ENCODE results near the gene KDM3A.

KDM3A gene, protein sequence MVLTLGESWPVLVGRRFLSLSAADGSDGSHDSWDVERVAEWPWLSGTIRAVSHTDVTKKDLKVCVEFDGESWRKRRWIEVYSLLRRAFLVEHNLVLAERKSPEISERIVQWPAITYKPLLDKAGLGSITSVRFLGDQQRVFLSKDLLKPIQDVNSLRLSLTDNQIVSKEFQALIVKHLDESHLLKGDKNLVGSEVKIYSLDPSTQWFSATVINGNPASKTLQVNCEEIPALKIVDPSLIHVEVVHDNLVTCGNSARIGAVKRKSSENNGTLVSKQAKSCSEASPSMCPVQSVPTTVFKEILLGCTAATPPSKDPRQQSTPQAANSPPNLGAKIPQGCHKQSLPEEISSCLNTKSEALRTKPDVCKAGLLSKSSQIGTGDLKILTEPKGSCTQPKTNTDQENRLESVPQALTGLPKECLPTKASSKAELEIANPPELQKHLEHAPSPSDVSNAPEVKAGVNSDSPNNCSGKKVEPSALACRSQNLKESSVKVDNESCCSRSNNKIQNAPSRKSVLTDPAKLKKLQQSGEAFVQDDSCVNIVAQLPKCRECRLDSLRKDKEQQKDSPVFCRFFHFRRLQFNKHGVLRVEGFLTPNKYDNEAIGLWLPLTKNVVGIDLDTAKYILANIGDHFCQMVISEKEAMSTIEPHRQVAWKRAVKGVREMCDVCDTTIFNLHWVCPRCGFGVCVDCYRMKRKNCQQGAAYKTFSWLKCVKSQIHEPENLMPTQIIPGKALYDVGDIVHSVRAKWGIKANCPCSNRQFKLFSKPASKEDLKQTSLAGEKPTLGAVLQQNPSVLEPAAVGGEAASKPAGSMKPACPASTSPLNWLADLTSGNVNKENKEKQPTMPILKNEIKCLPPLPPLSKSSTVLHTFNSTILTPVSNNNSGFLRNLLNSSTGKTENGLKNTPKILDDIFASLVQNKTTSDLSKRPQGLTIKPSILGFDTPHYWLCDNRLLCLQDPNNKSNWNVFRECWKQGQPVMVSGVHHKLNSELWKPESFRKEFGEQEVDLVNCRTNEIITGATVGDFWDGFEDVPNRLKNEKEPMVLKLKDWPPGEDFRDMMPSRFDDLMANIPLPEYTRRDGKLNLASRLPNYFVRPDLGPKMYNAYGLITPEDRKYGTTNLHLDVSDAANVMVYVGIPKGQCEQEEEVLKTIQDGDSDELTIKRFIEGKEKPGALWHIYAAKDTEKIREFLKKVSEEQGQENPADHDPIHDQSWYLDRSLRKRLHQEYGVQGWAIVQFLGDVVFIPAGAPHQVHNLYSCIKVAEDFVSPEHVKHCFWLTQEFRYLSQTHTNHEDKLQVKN (N-terminal part only)

GRCh38 chr2:86440631-86441391 is at the start of gene KDM3A:
Gene KDM3A (plus strand): TSS chr2:86441371. CDS start chr2:86442048, 677 bp downstream.
- peak within 1 kb of the TSS; percentile 45 for H3K4me3 ChIP-seq
- H3K27me3 ChIP-seq (ENCODE audit: low read depth): no peaks in the 10 kb centered on the region
- peaks cover 11% of the 10 kb centered on the region for H3K9me3 ChIP-seq
- peak; percentile 97 to 100 for DNase-seq (ENCODE audit: low spot score in 2 of 2)
- H3K36me3 ChIP-seq (replicated peaks): peaks cover 11% of the 10 kb centered on the region; the same call in 1 of the 2 replicates
- H3K4me1 ChIP-seq: peaks cover 8% of the 10 kb centered on the region
- in situ Hi-C loops (cut with MboI; ENCODE audit: low sequenced_read_pairs): loop anchor here (10.0 kb wide), 1 partner anchor 246 kb away; the partner anchor contains the start of genes IMMT and MRPL35

DNA sequence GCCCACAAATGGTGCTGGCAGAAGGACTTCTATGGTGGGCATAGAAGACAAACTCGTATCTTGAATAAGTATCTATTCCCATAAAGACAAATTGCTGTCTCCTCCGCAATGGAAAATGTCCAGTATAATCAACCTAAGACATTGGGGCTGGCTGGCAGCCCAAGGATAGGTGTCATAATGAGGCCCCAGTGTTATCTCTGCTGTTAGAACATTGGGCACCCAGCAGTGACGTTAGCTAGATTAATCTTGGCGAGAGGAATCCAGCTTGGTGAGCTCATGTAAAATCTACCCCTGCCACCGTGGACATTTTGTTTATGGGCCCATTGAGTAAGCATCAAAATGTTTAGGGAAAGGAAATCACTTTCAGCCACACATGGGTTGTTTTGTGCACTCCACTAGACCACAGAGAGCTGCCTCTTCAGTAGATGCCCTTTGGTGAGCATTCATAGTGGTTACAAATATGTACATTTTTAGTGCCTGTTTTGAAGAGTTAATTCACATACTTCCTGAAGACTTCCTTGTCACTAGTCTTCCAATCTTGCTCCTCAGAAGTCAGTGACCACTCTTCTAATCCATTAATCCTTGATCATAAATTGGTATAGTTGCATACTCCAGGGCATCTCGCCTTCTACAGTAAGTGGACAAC is 48.2 kb upstream of the KDM3A start:
- Histone ChIP-seq H3K9me3 (no peaks in the 10 kb centered on the region), H3K27me3 (ENCODE audit: low read depth) (no peaks in the 10 kb centered on the region), H3K4me3 (no peak overlapping the region), H3K4me1 (peaks cover 7% of the 10 kb centered on the region), H3K36me3 (replicated peaks) (no peaks in the 10 kb centered on the region)
- in situ Hi-C loops (cut with MboI; ENCODE audit: low sequenced_read_pairs): no loop called here
- DNase-seq (ENCODE audit: low spot score in 2 of 2): no peak

GRCh38 chr2:86393521-86394491 is 47.4 kb upstream of the KDM3A start:
- H3K4me3 ChIP-seq: no peak overlapping the region

GRCh38 chr2:86396291-86396785 is 44.8 kb upstream of the KDM3A start:
- Histone ChIP-seq H3K4me1 (peaks cover 7% of the 10 kb centered on the region), H3K27me3 (ENCODE audit: low read depth) (no peaks in the 10 kb centered on the region), H3K9me3 (no peaks in the 10 kb centered on the region), H3K4me3 (no peak overlapping the region), H3K36me3 (replicated peaks) (no peaks in the 10 kb centered on the region)
- peak; percentile 9 to 23 for DNase-seq (ENCODE audit: low spot score in 2 of 2)
- in situ Hi-C loops (cut with MboI; ENCODE audit: low sequenced_read_pairs): no loop called here

More at GRCh38 chr2:86393521-86394491, 47.4 kb upstream of the KDM3A start:
- Histone ChIP-seq H3K27me3 (ENCODE audit: low read depth) (no peaks in the 10 kb centered on the region), H3K4me1 (peaks cover 7% of the 10 kb centered on the region), H3K36me3 (replicated peaks) (no peaks in the 10 kb centered on the region), H3K9me3 (no peaks in the 10 kb centered on the region)
- in situ Hi-C loops (cut with MboI; ENCODE audit: low sequenced_read_pairs): no loop called here
- no peak for DNase-seq (ENCODE audit: low spot score in 2 of 2)

GRCh38 chr2:86397986-86398385 is 43.2 kb upstream of the KDM3A start:
- no peak overlapping the region for H3K4me3 ChIP-seq
- H3K27me3 ChIP-seq (ENCODE audit: low read depth): no peaks in the 10 kb centered on the region
- H3K9me3 ChIP-seq: no peaks in the 10 kb centered on the region
- H3K36me3 ChIP-seq (replicated peaks): no peaks in the 10 kb centered on the region
- in situ Hi-C loops (cut with MboI; ENCODE audit: low sequenced_read_pairs): no loop called here
- H3K4me1 ChIP-seq: peaks cover 7% of the 10 kb centered on the region
- DNase-seq (ENCODE audit: low spot score in 2 of 2): no peak

DNA sequence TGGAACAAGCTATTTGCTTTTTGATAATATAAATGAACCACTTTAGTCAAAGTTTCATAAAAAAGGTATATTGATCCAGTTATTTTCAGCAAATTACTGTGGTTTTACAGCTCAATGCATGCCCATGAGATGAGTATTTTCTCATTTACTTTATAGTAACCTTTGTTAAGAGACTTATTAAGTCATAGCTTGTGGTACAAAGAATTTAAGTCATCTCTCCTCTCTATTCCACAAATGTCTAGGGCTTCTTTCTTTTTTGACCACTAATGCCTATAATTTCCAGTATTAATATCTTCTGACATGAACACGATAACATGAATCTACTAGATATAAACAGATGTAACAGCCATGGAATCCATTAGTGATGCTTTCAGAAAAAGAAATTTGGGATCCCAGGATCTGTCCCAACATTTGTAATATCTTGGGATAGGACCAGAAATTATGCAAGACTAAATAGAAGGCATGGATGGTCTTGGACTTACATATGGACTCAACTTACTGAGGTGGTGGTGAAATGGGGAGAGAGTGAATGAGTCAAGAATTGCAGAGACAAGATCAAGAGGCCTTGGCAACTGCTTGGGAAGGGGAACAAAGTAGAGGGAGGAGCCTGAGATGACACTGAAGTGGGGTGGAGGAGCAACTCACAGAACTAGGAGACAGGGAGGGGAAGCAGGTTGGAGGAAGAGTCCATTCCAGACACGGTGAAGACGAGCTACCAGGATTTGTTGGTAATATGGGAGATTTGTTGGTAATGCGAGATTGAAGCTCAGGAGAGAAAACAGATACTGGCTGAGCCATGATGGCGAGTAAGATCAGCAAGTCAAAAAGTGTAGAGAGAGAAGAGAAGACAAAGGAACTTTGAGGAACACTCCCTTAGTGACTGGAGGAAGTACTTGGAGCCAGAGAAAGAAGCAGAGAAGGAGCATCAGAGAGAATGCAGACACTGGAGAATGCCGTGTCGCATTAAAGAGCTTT is 42.4 kb upstream of the KDM3A start:
- in situ Hi-C loops (cut with MboI; ENCODE audit: low sequenced_read_pairs): no loop called here
- no peak for DNase-seq (ENCODE audit: low spot score in 2 of 2)

GRCh38 chr2:86400321-86400720 is 40.9 kb upstream of the KDM3A start:
- DNase-seq (ENCODE audit: low spot score in 2 of 2): no peak
- in situ Hi-C loops (cut with MboI; ENCODE audit: low sequenced_read_pairs): no loop called here
- H3K9me3 ChIP-seq: no peaks in the 10 kb centered on the region
- no peaks in the 10 kb centered on the region for H3K27me3 ChIP-seq (ENCODE audit: low read depth)
- no peaks in the 10 kb centered on the region for H3K36me3 ChIP-seq (replicated peaks)
- H3K4me1 ChIP-seq: no peaks in the 10 kb centered on the region; the same call in 1 of the 2 replicates
- no peak overlapping the region for H3K4me3 ChIP-seq

More for the DNA sequence above, 42.4 kb upstream of the KDM3A start:
- H3K4me1 ChIP-seq: peaks cover 1% of the 10 kb centered on the region
- no peaks in the 10 kb centered on the region for H3K9me3 ChIP-seq
- no peaks in the 10 kb centered on the region for H3K27me3 ChIP-seq (ENCODE audit: low read depth)
- H3K4me3 ChIP-seq: no peak overlapping the region
- no peaks in the 10 kb centered on the region for H3K36me3 ChIP-seq (replicated peaks)

- Histone ChIP-seq H3K4me3 (no peak overlapping the region), H3K4me1 (no peaks in the 10 kb centered on the region), H3K27me3 (ENCODE audit: low read depth) (no peaks in the 10 kb centered on the region), H3K9me3 (no peaks in the 10 kb centered on the region; the same call in 1 of the 2 replicates), H3K36me3 (replicated peaks) (no peaks in the 10 kb centered on the region)
- in situ Hi-C loops (cut with MboI; ENCODE audit: low sequenced_read_pairs): no loop called here
- DNase-seq (ENCODE audit: low spot score in 2 of 2): no peak
Observed at GRCh38 chr2:86410581-86410980, 30.6 kb upstream of the KDM3A start.

- in situ Hi-C loops (cut with MboI; ENCODE audit: low sequenced_read_pairs): no loop called here
- Histone ChIP-seq H3K9me3 (no peaks in the 10 kb centered on the region; the same call in 1 of the 2 replicates), H3K36me3 (replicated peaks) (no peaks in the 10 kb centered on the region), H3K27me3 (ENCODE audit: low read depth) (no peaks in the 10 kb centered on the region), H3K4me1 (no peaks in the 10 kb centered on the region), H3K4me3 (no peak overlapping the region)
- DNase-seq (ENCODE audit: low spot score in 2 of 2): no peak
Observed at GRCh38 chr2:86411396-86411795, 29.8 kb upstream of the KDM3A start.

DNA sequence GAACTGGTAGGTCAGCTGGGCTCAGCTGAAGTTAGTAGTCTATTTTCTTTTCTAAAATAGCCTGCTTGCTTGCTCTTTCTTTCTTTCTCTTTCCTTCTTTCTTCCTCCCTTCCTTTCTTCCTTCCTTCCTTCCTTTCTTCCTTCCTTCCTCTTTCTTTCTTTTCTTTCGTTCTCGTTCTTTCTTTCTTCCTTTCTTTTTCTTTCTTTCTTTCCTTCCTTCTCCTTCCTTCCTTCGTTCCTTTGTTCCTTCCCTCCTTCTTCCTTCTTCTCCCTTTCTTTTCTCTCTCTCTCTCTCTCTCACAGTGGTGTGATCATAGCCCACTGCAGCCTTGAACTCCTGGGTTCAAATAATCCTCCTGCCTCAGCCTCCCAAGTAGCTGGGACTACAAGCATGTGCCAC is 29.2 kb upstream of the KDM3A start:
- in situ Hi-C loops (cut with MboI; ENCODE audit: low sequenced_read_pairs): no loop called here
- Histone ChIP-seq H3K4me1 (no peaks in the 10 kb centered on the region), H3K4me3 (no peak overlapping the region), H3K27me3 (ENCODE audit: low read depth) (no peaks in the 10 kb centered on the region), H3K36me3 (replicated peaks) (no peaks in the 10 kb centered on the region), H3K9me3 (no peaks in the 10 kb centered on the region; the same call in 1 of the 2 replicates)
- DNase-seq (ENCODE audit: low spot score in 2 of 2): no peak
